GM19324 (cell line): ENCODE data around the gene ARHGAP18.

Experiments
- ATAC-seq: cut with Tn5 transposase; IDR thresholded peaks from one replicate; pipeline ENCODE4 v1.9.1; 2021; ENCODE audit warnings: mild to moderate bottlenecking, moderate library complexity; ENCODE audit not compliant: unreplicated experiment, low FRiP score

Gene ARHGAP18

GRCh38 chr6:129709769-129710449 is at the start of gene ARHGAP18:
ARHGAP18 (minus strand) TSS chr6:129710177; CDS start chr6:129710136, 41 bp downstream.
- peak; percentile 95 for ATAC-seq

GRCh38 chr6:129755787-129756186 is 45.8 kb upstream of the ARHGAP18 start:
- ATAC-seq: no peak

- no peak for ATAC-seq
Observed at GRCh38 chr6:129754750-129755149, 44.8 kb upstream of the ARHGAP18 start.

- no peak for ATAC-seq
Observed at GRCh38 chr6:129753422-129753821, 43.4 kb upstream of the ARHGAP18 start.

GRCh38 chr6:129751384-129751783 is 41.4 kb upstream of the ARHGAP18 start:
- no peak for ATAC-seq

GRCh38 chr6:129750360-129750759 is 40.4 kb upstream of the ARHGAP18 start:
- ATAC-seq: no peak

- ATAC-seq: no peak
Observed at GRCh38 chr6:129749749-129750120, 39.8 kb upstream of the ARHGAP18 start.

GRCh38 chr6:129748901-129749748 is 39.1 kb upstream of the ARHGAP18 start:
- no peak for ATAC-seq

GRCh38 chr6:129748212-129748900 is 38.4 kb upstream of the ARHGAP18 start:
- peak; percentile 92 for ATAC-seq

GRCh38 chr6:129747588-129748112 is 37.7 kb upstream of the ARHGAP18 start:
- ATAC-seq: no peak

GRCh38 chr6:129744880-129745237 is 34.9 kb upstream of the ARHGAP18 start:
- ATAC-seq: no peak

- no peak for ATAC-seq
Observed at GRCh38 chr6:129744201-129744879, 34.4 kb upstream of the ARHGAP18 start.

GRCh38 chr6:129740013-129740412 is 30.0 kb upstream of the ARHGAP18 start:
- no peak for ATAC-seq

- no peak for ATAC-seq
Observed at GRCh38 chr6:129736105-129736504, 26.1 kb upstream of the ARHGAP18 start.

- ATAC-seq: no peak
Observed at GRCh38 chr6:129733290-129733689, 23.3 kb upstream of the ARHGAP18 start.

GRCh38 chr6:129732542-129732941 is 22.6 kb upstream of the ARHGAP18 start:
- no peak for ATAC-seq

- no peak for ATAC-seq
Observed at GRCh38 chr6:129732034-129732433, 22.1 kb upstream of the ARHGAP18 start.

GRCh38 chr6:129731428-129731827 is 21.5 kb upstream of the ARHGAP18 start:
- ATAC-seq: no peak

GRCh38 chr6:129730477-129731165 is 20.6 kb upstream of the ARHGAP18 start:
- ATAC-seq: no peak

GRCh38 chr6:129726650-129727049 is 16.7 kb upstream of the ARHGAP18 start:
- ATAC-seq: no peak
